Breast epithelium (tissue), 3 donors: Measurements from ENCODE around the gene NEK6.

Experiments
- POLR2A ChIP-seq: fragments of 450-650 bp; IDR thresholded peaks from one replicate; pipeline ENCODE4 v1.6.1; 2016; ENCODE audit warnings: antibody characterized with exemption, mild to moderate bottlenecking, moderate library complexity
- POLR2AphosphoS5 ChIP-seq, 3 donors: sonication (generic); formaldehyde crosslinking; IDR thresholded peaks; one replicate each; pipeline ENCODE4 v1.6.1; 2017; ENCODE audit warnings: antibody characterized with exemption in 3 of 3
- TF ChIP-seq, protein P1 (sequence below), 3 donors: fragments of 450-650 bp; IDR thresholded peaks; one replicate each; pipeline ENCODE4 v1.5.1; 2016 to 2017; ENCODE audit warnings: antibody characterized with exemption in 3 of 3, mild to moderate bottlenecking in 3 of 3, moderate library complexity in 3 of 3

DNA sequence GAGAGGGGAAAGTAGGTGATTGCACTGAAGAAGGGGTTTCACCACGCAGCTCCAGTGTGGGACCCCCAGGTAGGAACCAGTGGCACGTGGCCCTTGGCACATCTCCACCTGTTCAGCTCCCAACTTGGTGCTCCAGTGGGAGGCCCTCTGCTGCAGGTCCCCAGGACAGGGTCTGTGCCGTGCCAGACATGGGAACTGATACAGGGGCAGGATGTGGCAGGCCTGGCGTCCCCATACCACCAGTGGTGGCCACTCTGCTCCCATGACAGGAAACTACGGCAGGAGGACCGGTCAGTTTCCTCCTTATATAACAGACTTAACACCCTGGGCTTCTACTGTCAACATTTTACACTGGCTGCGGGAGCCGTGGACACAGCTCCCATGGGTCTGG is 90.2 kb downstream of the NEK6 start:
- no peak for TF ChIP-seq POLR2A
- TF ChIP-seq, protein P1, sequence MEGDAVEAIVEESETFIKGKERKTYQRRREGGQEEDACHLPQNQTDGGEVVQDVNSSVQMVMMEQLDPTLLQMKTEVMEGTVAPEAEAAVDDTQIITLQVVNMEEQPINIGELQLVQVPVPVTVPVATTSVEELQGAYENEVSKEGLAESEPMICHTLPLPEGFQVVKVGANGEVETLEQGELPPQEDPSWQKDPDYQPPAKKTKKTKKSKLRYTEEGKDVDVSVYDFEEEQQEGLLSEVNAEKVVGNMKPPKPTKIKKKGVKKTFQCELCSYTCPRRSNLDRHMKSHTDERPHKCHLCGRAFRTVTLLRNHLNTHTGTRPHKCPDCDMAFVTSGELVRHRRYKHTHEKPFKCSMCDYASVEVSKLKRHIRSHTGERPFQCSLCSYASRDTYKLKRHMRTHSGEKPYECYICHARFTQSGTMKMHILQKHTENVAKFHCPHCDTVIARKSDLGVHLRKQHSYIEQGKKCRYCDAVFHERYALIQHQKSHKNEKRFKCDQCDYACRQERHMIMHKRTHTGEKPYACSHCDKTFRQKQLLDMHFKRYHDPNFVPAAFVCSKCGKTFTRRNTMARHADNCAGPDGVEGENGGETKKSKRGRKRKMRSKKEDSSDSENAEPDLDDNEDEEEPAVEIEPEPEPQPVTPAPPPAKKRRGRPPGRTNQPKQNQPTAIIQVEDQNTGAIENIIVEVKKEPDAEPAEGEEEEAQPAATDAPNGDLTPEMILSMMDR (IDR thresholded peaks at IDR 0.05): no peak
- TF ChIP-seq POLR2AphosphoS5 (IDR thresholded peaks at IDR 0.05): no peak
